HG03432 (cell line): ENCODE results near the gene CCDC60.

ENCODE experiments used
- ATAC-seq: cut with Tn5 transposase; IDR thresholded peaks from one replicate; pipeline ENCODE4 v1.9.1; 2021; ENCODE audit warnings: mild to moderate bottlenecking, moderate library complexity; ENCODE audit not compliant: unreplicated experiment

CCDC60 gene

GRCh38 chr12:119501052-119501451, 166.5 kb downstream of the CCDC60 start:
- no peak for ATAC-seq

- ATAC-seq = no peak
Observed at GRCh38 chr12:119505001-119505400, 170.5 kb downstream of the CCDC60 start.

- no peak for ATAC-seq
Observed at GRCh38 chr12:119512772-119513497, 178.4 kb downstream of the CCDC60 start.

- no peak for ATAC-seq
Observed at GRCh38 chr12:119528241-119528640, 193.7 kb downstream of the CCDC60 start.

GRCh38 chr12:119540476-119540875, 205.9 kb downstream of the CCDC60 start:
- no peak for ATAC-seq

GRCh38 chr12:119544765-119545625, 210.5 kb downstream of the CCDC60 start:
- peak; percentile 68 for ATAC-seq

GRCh38 chr12:119546340-119546739, 211.8 kb downstream of the CCDC60 start:
- no peak for ATAC-seq

GRCh38 chr12:119547001-119547400, 212.5 kb downstream of the CCDC60 start:
- no peak for ATAC-seq

- ATAC-seq = no peak
Observed at GRCh38 chr12:119556854-119557253, 222.3 kb downstream of the CCDC60 start.

- ATAC-seq = no peak
Observed at GRCh38 chr12:119565404-119565803, 230.9 kb downstream of the CCDC60 start.

GRCh38 chr12:119570771-119571170, 236.2 kb downstream of the CCDC60 start:
- ATAC-seq = no peak

- ATAC-seq = no peak
Observed at GRCh38 chr12:119573086-119573485, 238.6 kb downstream of the CCDC60 start.

GRCh38 chr12:119574255-119574654, 239.7 kb downstream of the CCDC60 start:
- ATAC-seq = no peak

GRCh38 chr12:119576118-119576810, 241.7 kb downstream of the CCDC60 start:
- ATAC-seq = no peak

GRCh38 chr12:119576915-119577314, 242.4 kb downstream of the CCDC60 start:
- ATAC-seq = no peak

GRCh38 chr12:119578112-119578511, 243.6 kb downstream of the CCDC60 start:
- no peak for ATAC-seq

- ATAC-seq = no peak
Observed at GRCh38 chr12:119589097-119589496, 254.6 kb downstream of the CCDC60 start.

- ATAC-seq = no peak
Observed at GRCh38 chr12:119589634-119590033, 255.1 kb downstream of the CCDC60 start.
